WTC11 (cell line): ENCODE results near the gene PLCD1. TPM values are rescaled to one million over a fixed set of nuclear protein-coding genes. Genes with fewer than 3 reads are reported as not detected.
A peak's percentile ranks its signal among the peaks of the same experiment; 100 is the strongest.

Experiments used
- ATAC-seq: fragments of 200-7000 bp; cut with Tn5 transposase; 2 replicates; pipeline ENCODE4 v1.10.0; 2021; ENCODE audit warnings: mild to moderate bottlenecking, moderate library complexity
- CTCF ChIA-PET: fragments of 300-600 bp; sonication (Branson Sonifier 250); formaldehyde crosslinking; loops from one replicate; lab custom pipeline; 2021; ENCODE audit warnings: antibody characterized with exemption; lab: Charles Lee
- POLR2A ChIA-PET: fragments of 350-600 bp; sonication (Branson Sonifier 250); formaldehyde crosslinking; loops from one replicate; lab custom pipeline; 2021; ENCODE audit warnings: antibody characterized with exemption; lab: Charles Lee
- DNase-seq: peaks from one replicate; pipeline ENCODE4 v3.0.0; 2021; ENCODE audit warnings: low spot score
- H3K27ac Mint-ChIP-seq: 2 replicates; pipeline ENCODE4 v1.8.0; 2021; ENCODE audit warnings: mixed read lengths
- H3K27me3 Mint-ChIP-seq: 2 replicates; pipeline ENCODE4 v1.8.0; 2021; ENCODE audit warnings: low read depth, mild to moderate bottlenecking, moderate library complexity, mixed read lengths
- H3K36me3 Mint-ChIP-seq: 2 replicates; pipeline ENCODE4 v1.8.0; 2021; ENCODE audit warnings: mixed read lengths
- H3K4me1 Mint-ChIP-seq: 2 replicates; pipeline ENCODE4 v1.8.0; 2022; ENCODE audit warnings: mixed read lengths
- H3K4me3 Mint-ChIP-seq: 2 replicates; pipeline ENCODE4 v1.8.0; 2021; ENCODE audit warnings: mild to moderate bottlenecking, moderate library complexity, mixed read lengths
- H3K9me3 Mint-ChIP-seq: 2 replicates; pipeline ENCODE4 v1.8.0; 2021; ENCODE audit warnings: mixed read lengths
- CBFB ChIP-seq: sonication (generic); formaldehyde crosslinking; IDR thresholded peaks from 2 replicates; pipeline ENCODE4 v1.8.1; 2022; ENCODE audit warnings: mild to moderate bottlenecking, low read depth, missing genetic modification reagents
- CREB1 ChIP-seq: sonication (generic); formaldehyde crosslinking; IDR thresholded peaks from 2 replicates; pipeline ENCODE4 v1.8.0; 2023; ENCODE audit warnings: mild to moderate bottlenecking, missing genetic modification reagents
- CREM ChIP-seq: sonication (generic); formaldehyde crosslinking; IDR thresholded peaks from 2 replicates; pipeline ENCODE4 v1.8.1; 2022; ENCODE audit warnings: mild to moderate bottlenecking, missing genetic modification reagents, moderate library complexity
- FOXK1 ChIP-seq: sonication (generic); formaldehyde crosslinking; IDR thresholded peaks from 2 replicates; pipeline ENCODE4 v1.8.0; 2022; ENCODE audit warnings: mild to moderate bottlenecking, moderate library complexity, missing genetic modification reagents
- GTF2I ChIP-seq: fragments of 250-450 bp; sonication (Bioruptor Pico); conservative IDR thresholded peaks from 2 replicates; pipeline ENCODE4 v1.4.0; 2021; ENCODE audit warnings: mild to moderate bottlenecking
- NFATC4 ChIP-seq: fragments of 250-450 bp; sonication (Bioruptor Pico); IDR thresholded peaks from 2 replicates; pipeline ENCODE4 v1.9.0; 2021; ENCODE audit warnings: mild to moderate bottlenecking
- NFYB ChIP-seq: sonication (generic); formaldehyde crosslinking; conservative IDR thresholded peaks from 2 replicates; pipeline ENCODE4 v1.8.0; 2022; ENCODE audit warnings: low read depth, missing genetic modification reagents
- NR3C1 ChIP-seq: sonication (generic); formaldehyde crosslinking; conservative IDR thresholded peaks from 2 replicates; pipeline ENCODE4 v1.8.1; 2023; ENCODE audit warnings: low read depth, mild to moderate bottlenecking, missing genetic modification reagents
- ZNF121 ChIP-seq: sonication (generic); formaldehyde crosslinking; IDR thresholded peaks from 2 replicates; pipeline ENCODE4 v1.8.0; 2023; ENCODE audit warnings: missing genetic modification reagents
- ZNF219 ChIP-seq: sonication (generic); formaldehyde crosslinking; IDR thresholded peaks from 2 replicates; pipeline ENCODE4 v1.8.0; 2023; ENCODE audit warnings: missing genetic modification reagents, mild to moderate bottlenecking, borderline replicate concordance
- ZNF263 ChIP-seq: sonication (generic); formaldehyde crosslinking; IDR thresholded peaks from 2 replicates; pipeline ENCODE4 v1.8.1; 2022; ENCODE audit warnings: low read depth, mild to moderate bottlenecking, moderate library complexity, missing genetic modification reagents
- ZNF423 ChIP-seq: fragments of 250-450 bp; sonication (Bioruptor Pico); IDR thresholded peaks from 2 replicates; pipeline ENCODE4 v2.1.2; 2022; ENCODE audit warnings: mild to moderate bottlenecking, moderate library complexity
- total RNA-seq: library from RNA; stranded (reverse); gene quantifications from 3 replicates; pipeline ENCODE4 v1.2.3, GENCODE V29; 2021
- TF ChIP-seq, protein P1 (sequence below): sonication (generic); formaldehyde crosslinking; IDR thresholded peaks from 2 replicates; pipeline ENCODE4 v1.8.0; 2023; ENCODE audit warnings: missing genetic modification reagents, mild to moderate bottlenecking, borderline replicate concordance
- TF ChIP-seq, protein P2 (sequence below): sonication (generic); formaldehyde crosslinking; conservative IDR thresholded peaks from 2 replicates; pipeline ENCODE4 v1.8.1; 2023; ENCODE audit warnings: mild to moderate bottlenecking, low read depth, missing genetic modification reagents, moderate library complexity
- TF ChIP-seq, protein P3 (sequence below): sonication (generic); formaldehyde crosslinking; IDR thresholded peaks from 2 replicates; pipeline ENCODE4 v1.8.0; 2022; ENCODE audit warnings: mild to moderate bottlenecking, missing genetic modification reagents
- TF ChIP-seq, protein P4 (sequence below): sonication (generic); formaldehyde crosslinking; conservative IDR thresholded peaks from 2 replicates; pipeline ENCODE4 v1.8.1; 2022; ENCODE audit warnings: mild to moderate bottlenecking, missing genetic modification reagents
- TF ChIP-seq, protein P5 (sequence below): fragments of 250-450 bp; sonication (Bioruptor Pico); IDR thresholded peaks from 2 replicates; pipeline ENCODE4 v1.9.0; 2021; ENCODE audit warnings: mild to moderate bottlenecking, borderline replicate concordance
- TF ChIP-seq, protein P6 (sequence below): sonication (generic); formaldehyde crosslinking; IDR thresholded peaks from 2 replicates; pipeline ENCODE4 v1.8.1; 2023; ENCODE audit warnings: mild to moderate bottlenecking, missing genetic modification reagents
- TF ChIP-seq, protein P7 (sequence below): sonication (generic); formaldehyde crosslinking; IDR thresholded peaks from 2 replicates; pipeline ENCODE4 v1.8.1; 2023; ENCODE audit warnings: mild to moderate bottlenecking, moderate library complexity, missing genetic modification reagents

PLCD1 gene
- total RNA-seq, 1 experiment from 2014 or later: 29.9 TPM

DNA sequence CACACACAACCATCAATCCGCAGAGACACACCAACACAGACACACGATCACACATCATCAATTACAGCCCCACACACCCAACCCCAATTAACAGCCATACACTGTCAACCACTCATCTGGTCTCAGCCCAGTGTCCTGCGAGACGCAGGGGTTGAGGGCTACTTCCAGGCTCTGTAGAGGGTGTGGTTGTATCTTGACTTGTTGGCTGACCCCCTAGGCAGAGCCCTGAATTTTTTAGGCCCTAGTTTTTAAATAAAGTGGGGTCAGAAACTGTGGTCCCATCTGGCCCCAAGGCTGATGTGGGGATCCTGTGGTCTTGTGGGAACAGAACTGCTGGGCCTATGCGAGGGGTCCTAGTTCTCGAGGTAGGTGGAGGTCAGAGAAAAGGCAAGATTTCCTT is 29.6 kb downstream of the PLCD1 start:
- no peak overlapping the region for H3K27ac Mint-ChIP-seq
- peaks cover 5% of the 10 kb centered on the region; the same call in 1 of the 2 replicates for H3K36me3 Mint-ChIP-seq
- H3K4me1 Mint-ChIP-seq: peaks cover 18% of the 10 kb centered on the region
- H3K27me3 Mint-ChIP-seq: peaks cover 15% of the 10 kb centered on the region
- no peak for ATAC-seq
- POLR2A ChIA-PET: no interaction called here
- CTCF ChIA-PET: no interaction called here
- peak overlapping the region; percentile 65; the same call in 1 of the 2 replicates for H3K4me3 Mint-ChIP-seq
- DNase-seq: peak; percentile 6
- no peaks in the 10 kb centered on the region for H3K9me3 Mint-ChIP-seq
- no peak for TF ChIP-seq CREB1 (CRISPR knock-in tag)
- no peak for TF ChIP-seq NR3C1 (CRISPR knock-in tag)
- TF ChIP-seq, protein P1, sequence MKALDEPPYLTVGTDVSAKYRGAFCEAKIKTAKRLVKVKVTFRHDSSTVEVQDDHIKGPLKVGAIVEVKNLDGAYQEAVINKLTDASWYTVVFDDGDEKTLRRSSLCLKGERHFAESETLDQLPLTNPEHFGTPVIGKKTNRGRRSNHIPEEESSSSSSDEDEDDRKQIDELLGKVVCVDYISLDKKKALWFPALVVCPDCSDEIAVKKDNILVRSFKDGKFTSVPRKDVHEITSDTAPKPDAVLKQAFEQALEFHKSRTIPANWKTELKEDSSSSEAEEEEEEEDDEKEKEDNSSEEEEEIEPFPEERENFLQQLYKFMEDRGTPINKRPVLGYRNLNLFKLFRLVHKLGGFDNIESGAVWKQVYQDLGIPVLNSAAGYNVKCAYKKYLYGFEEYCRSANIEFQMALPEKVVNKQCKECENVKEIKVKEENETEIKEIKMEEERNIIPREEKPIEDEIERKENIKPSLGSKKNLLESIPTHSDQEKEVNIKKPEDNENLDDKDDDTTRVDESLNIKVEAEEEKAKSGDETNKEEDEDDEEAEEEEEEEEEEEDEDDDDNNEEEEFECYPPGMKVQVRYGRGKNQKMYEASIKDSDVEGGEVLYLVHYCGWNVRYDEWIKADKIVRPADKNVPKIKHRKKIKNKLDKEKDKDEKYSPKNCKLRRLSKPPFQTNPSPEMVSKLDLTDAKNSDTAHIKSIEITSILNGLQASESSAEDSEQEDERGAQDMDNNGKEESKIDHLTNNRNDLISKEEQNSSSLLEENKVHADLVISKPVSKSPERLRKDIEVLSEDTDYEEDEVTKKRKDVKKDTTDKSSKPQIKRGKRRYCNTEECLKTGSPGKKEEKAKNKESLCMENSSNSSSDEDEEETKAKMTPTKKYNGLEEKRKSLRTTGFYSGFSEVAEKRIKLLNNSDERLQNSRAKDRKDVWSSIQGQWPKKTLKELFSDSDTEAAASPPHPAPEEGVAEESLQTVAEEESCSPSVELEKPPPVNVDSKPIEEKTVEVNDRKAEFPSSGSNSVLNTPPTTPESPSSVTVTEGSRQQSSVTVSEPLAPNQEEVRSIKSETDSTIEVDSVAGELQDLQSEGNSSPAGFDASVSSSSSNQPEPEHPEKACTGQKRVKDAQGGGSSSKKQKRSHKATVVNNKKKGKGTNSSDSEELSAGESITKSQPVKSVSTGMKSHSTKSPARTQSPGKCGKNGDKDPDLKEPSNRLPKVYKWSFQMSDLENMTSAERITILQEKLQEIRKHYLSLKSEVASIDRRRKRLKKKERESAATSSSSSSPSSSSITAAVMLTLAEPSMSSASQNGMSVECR (CRISPR knock-in tag): no peak
- no peak for TF ChIP-seq ZNF423 (CRISPR knock-in tag)
- no peak for TF ChIP-seq NFYB (CRISPR knock-in tag)
- no peak for TF ChIP-seq ZNF121 (CRISPR knock-in tag)
- TF ChIP-seq, protein P2, sequence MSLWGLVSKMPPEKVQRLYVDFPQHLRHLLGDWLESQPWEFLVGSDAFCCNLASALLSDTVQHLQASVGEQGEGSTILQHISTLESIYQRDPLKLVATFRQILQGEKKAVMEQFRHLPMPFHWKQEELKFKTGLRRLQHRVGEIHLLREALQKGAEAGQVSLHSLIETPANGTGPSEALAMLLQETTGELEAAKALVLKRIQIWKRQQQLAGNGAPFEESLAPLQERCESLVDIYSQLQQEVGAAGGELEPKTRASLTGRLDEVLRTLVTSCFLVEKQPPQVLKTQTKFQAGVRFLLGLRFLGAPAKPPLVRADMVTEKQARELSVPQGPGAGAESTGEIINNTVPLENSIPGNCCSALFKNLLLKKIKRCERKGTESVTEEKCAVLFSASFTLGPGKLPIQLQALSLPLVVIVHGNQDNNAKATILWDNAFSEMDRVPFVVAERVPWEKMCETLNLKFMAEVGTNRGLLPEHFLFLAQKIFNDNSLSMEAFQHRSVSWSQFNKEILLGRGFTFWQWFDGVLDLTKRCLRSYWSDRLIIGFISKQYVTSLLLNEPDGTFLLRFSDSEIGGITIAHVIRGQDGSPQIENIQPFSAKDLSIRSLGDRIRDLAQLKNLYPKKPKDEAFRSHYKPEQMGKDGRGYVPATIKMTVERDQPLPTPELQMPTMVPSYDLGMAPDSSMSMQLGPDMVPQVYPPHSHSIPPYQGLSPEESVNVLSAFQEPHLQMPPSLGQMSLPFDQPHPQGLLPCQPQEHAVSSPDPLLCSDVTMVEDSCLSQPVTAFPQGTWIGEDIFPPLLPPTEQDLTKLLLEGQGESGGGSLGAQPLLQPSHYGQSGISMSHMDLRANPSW (CRISPR knock-in tag): no peak
- no peak for TF ChIP-seq ZNF219 (CRISPR knock-in tag)
- TF ChIP-seq, protein P3, sequence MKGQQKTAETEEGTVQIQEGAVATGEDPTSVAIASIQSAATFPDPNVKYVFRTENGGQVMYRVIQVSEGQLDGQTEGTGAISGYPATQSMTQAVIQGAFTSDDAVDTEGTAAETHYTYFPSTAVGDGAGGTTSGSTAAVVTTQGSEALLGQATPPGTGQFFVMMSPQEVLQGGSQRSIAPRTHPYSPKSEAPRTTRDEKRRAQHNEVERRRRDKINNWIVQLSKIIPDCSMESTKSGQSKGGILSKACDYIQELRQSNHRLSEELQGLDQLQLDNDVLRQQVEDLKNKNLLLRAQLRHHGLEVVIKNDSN (CRISPR knock-in tag): no peak
- no peak for TF ChIP-seq FOXK1 (CRISPR knock-in tag)
- no peak for TF ChIP-seq NFATC4 (CRISPR knock-in tag)
- TF ChIP-seq, protein P4, sequence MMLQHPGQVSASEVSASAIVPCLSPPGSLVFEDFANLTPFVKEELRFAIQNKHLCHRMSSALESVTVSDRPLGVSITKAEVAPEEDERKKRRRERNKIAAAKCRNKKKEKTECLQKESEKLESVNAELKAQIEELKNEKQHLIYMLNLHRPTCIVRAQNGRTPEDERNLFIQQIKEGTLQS: no peak
- TF ChIP-seq GTF2I (CRISPR knock-in tag): no peak
- TF ChIP-seq CREM (CRISPR knock-in tag): no peak
- TF ChIP-seq, protein P5, sequence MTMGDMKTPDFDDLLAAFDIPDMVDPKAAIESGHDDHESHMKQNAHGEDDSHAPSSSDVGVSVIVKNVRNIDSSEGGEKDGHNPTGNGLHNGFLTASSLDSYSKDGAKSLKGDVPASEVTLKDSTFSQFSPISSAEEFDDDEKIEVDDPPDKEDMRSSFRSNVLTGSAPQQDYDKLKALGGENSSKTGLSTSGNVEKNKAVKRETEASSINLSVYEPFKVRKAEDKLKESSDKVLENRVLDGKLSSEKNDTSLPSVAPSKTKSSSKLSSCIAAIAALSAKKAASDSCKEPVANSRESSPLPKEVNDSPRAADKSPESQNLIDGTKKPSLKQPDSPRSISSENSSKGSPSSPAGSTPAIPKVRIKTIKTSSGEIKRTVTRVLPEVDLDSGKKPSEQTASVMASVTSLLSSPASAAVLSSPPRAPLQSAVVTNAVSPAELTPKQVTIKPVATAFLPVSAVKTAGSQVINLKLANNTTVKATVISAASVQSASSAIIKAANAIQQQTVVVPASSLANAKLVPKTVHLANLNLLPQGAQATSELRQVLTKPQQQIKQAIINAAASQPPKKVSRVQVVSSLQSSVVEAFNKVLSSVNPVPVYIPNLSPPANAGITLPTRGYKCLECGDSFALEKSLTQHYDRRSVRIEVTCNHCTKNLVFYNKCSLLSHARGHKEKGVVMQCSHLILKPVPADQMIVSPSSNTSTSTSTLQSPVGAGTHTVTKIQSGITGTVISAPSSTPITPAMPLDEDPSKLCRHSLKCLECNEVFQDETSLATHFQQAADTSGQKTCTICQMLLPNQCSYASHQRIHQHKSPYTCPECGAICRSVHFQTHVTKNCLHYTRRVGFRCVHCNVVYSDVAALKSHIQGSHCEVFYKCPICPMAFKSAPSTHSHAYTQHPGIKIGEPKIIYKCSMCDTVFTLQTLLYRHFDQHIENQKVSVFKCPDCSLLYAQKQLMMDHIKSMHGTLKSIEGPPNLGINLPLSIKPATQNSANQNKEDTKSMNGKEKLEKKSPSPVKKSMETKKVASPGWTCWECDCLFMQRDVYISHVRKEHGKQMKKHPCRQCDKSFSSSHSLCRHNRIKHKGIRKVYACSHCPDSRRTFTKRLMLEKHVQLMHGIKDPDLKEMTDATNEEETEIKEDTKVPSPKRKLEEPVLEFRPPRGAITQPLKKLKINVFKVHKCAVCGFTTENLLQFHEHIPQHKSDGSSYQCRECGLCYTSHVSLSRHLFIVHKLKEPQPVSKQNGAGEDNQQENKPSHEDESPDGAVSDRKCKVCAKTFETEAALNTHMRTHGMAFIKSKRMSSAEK (CRISPR knock-in tag): no peak
- TF ChIP-seq, protein P6, sequence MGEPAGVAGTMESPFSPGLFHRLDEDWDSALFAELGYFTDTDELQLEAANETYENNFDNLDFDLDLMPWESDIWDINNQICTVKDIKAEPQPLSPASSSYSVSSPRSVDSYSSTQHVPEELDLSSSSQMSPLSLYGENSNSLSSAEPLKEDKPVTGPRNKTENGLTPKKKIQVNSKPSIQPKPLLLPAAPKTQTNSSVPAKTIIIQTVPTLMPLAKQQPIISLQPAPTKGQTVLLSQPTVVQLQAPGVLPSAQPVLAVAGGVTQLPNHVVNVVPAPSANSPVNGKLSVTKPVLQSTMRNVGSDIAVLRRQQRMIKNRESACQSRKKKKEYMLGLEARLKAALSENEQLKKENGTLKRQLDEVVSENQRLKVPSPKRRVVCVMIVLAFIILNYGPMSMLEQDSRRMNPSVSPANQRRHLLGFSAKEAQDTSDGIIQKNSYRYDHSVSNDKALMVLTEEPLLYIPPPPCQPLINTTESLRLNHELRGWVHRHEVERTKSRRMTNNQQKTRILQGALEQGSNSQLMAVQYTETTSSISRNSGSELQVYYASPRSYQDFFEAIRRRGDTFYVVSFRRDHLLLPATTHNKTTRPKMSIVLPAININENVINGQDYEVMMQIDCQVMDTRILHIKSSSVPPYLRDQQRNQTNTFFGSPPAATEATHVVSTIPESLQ (CRISPR knock-in tag): no peak
- TF ChIP-seq, protein P7, sequence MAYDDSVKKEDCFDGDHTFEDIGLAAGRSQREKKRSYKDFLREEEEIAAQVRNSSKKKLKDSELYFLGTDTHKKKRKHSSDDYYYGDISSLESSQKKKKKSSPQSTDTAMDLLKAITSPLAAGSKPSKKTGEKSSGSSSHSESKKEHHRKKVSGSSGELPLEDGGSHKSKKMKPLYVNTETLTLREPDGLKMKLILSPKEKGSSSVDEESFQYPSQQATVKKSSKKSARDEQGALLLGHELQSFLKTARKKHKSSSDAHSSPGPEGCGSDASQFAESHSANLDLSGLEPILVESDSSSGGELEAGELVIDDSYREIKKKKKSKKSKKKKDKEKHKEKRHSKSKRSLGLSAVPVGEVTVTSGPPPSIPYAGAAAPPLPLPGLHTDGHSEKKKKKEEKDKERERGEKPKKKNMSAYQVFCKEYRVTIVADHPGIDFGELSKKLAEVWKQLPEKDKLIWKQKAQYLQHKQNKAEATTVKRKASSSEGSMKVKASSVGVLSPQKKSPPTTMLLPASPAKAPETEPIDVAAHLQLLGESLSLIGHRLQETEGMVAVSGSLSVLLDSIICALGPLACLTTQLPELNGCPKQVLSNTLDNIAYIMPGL: no peak
- TF ChIP-seq ZNF263 (CRISPR knock-in tag): no peak
- no peak for TF ChIP-seq CBFB (CRISPR knock-in tag)
- TF ChIP-seq, all 79 proteins: peak for 0
